Upper lobe of left lung (tissue), 6 donors: Measurements from ENCODE around the gene SLC4A2. TPM values are rescaled to one million over a fixed set of nuclear protein-coding genes. Genes with fewer than 3 reads are reported as not detected.

Source experiments
- ATAC-seq, 2 donors: fragments of 200-7000 bp; cut with Tn5 transposase; one replicate each; pipeline ENCODE4 v1.9.1; 2022; ENCODE audit warnings: mild to moderate bottlenecking in 2 of 2, moderate library complexity in 2 of 2; ENCODE audit not compliant: low FRiP score in 2 of 2
- DNase-seq, 2 donors: peaks; one replicate each; pipeline ENCODE4 v3.0.0-alpha.2; 2019 to 2020
- H3K27ac ChIP-seq, 4 donors: fragments of 200-600 bp; sonication (generic); one replicate each; pipeline ENCODE4 v1.5.1; 2016 to 2019
- H3K27me3 ChIP-seq, 4 donors: fragments of 200-600 bp; sonication (generic); one replicate each; pipeline ENCODE4 v1.5.1; 2017 to 2019
- H3K36me3 ChIP-seq, 4 donors: fragments of 200-600 bp; sonication (generic); one replicate each; pipeline ENCODE4 v1.5.1; 2016 to 2019
- H3K4me1 ChIP-seq, 4 donors: fragments of 200-600 bp; sonication (generic); one replicate each; pipeline ENCODE4 v1.5.1; 2018 to 2019
- H3K4me3 ChIP-seq, 4 donors: fragments of 200-600 bp; sonication (generic); one replicate each; pipeline ENCODE4 v1.5.1; 2017 to 2019; ENCODE audit warnings: mild to moderate bottlenecking in 2 of 4, moderate library complexity in 1 of 4
- H3K9me3 ChIP-seq, 4 donors: fragments of 200-600 bp; sonication (generic); one replicate each; pipeline ENCODE4 v1.5.1; 2018 to 2019
- CTCF ChIP-seq, 6 experiments: fragments of 450-650 bp in 4 of 6; fragments of 200-600 bp in 2 of 6; sonication (generic) in 2 of 6; IDR thresholded peaks; one replicate each; pipeline ENCODE4 v1.5.1; 2016 to 2019; ENCODE audit warnings: antibody characterized with exemption in 6 of 6
- EP300 ChIP-seq, 4 donors: sonication (generic); formaldehyde crosslinking; IDR thresholded peaks; one replicate each; pipeline ENCODE4 v1.5.1; 2017; ENCODE audit warnings: antibody characterized with exemption in 4 of 4, control low read depth in 2 of 4
- POLR2A ChIP-seq, 4 donors: fragments of 450-650 bp; IDR thresholded peaks; one replicate each; pipeline ENCODE4 v1.5.1; 2016 to 2017; ENCODE audit warnings: antibody characterized with exemption in 4 of 4, mild to moderate bottlenecking in 2 of 4
- POLR2AphosphoS5 ChIP-seq, 2 donors: sonication (generic); formaldehyde crosslinking; IDR thresholded peaks; one replicate each; pipeline ENCODE4 v1.5.1; 2017; ENCODE audit warnings: antibody characterized with exemption in 2 of 2
- WGBS, 2 donors: methylation state at CpG; one replicate each; pipeline ENCODE4 v1.1.5; 2017 to 2018; 5-methylcytosine and 5-hydroxymethylcytosine counted together
- total RNA-seq, 6 donors: library from RNA; depleted of rRNA in 4 of 6; stranded (reverse); fragments of >200 nt in 4 of 6; gene quantifications; one replicate each; pipeline versions ENCODE4 v1.1.0 to v1.2.1, GENCODE V29; 2016 to 2021
- donor health status: DM: no; HTN: no; CAD: no; lungs with moderate emphysema.
- donor health status: DM: no; HTN: yes; CAD: no; lungs with severe emphysema.

Gene SLC4A2
- total RNA-seq, 6 donors from 2014 or later, result 88.4 to 312 (median 188) TPM

- no peak for ATAC-seq
- H3K4me1 ChIP-seq, result peaks cover 5 to 17% (median 8%) of the 10 kb centered on the region in 4 donors
- H3K27ac ChIP-seq, result no peak overlapping the region
- WGBS, 2 donors, result 85 to 89% methylated on average over 14 to 17 of the region's 17 CpGs
- H3K36me3 ChIP-seq, result peaks cover 0 to 48% (median 34%) of the 10 kb centered on the region in 4 donors
- H3K4me3 ChIP-seq, result no peak overlapping the region
- DNase-seq, result peak in 1 of 2 donors; percentile 63
- no peaks in the 10 kb centered on the region for H3K9me3 ChIP-seq
- TF ChIP-seq POLR2A (IDR thresholded peaks at IDR 0.05), result no peak
- TF ChIP-seq POLR2AphosphoS5 (IDR thresholded peaks at IDR 0.05), result no peak
- no peak for TF ChIP-seq CTCF (IDR thresholded peaks at IDR 0.05)
- no peak for TF ChIP-seq EP300 (IDR thresholded peaks at IDR 0.05)
- H3K27me3 ChIP-seq, result no peaks in the 10 kb centered on the region
These were observed 26.2 kb upstream of the SLC4A2 start for GRCh38 chr7:151032936-151033863.

DNA sequence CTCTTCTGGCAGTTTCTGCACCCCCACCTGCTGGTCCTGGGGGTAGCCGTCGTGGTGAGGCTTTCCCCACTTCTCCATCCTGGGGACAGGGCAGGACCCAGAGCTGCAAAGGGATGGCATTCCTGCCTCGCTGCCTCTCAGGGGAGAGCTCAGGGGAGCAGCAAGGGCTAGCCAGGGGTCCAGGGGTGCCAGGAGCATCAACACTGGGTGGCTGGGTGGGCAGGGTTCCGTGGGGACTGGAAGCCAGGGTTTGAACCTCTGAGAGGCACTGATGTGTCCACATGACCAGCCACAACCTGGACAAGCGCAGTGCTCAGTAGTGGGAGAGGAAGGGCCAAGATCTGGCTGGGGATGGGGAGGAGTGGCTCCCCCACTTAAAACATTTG lies 25.5 kb upstream of the SLC4A2 start:
- ATAC-seq (no peak), DNase-seq (no peak)
- WGBS, 2 donors, result 92 to 93% methylated on average over 2 to 5 of the region's 5 CpGs
- Histone ChIP-seq H3K36me3 (peaks cover 0 to 48% (median 34%) of the 10 kb centered on the region in 4 donors), H3K9me3 (no peaks in the 10 kb centered on the region), H3K4me3 (no peak overlapping the region), H3K27ac (no peak overlapping the region), H3K27me3 (no peaks in the 10 kb centered on the region), H3K4me1 (peaks cover 9 to 22% (median 11%) of the 10 kb centered on the region in 4 donors)
- TF ChIP-seq POLR2A (IDR thresholded peaks at IDR 0.05) (no peak), EP300 (IDR thresholded peaks at IDR 0.05) (no peak), CTCF (IDR thresholded peaks at IDR 0.05) (no peak), POLR2AphosphoS5 (IDR thresholded peaks at IDR 0.05) (no peak)

DNA sequence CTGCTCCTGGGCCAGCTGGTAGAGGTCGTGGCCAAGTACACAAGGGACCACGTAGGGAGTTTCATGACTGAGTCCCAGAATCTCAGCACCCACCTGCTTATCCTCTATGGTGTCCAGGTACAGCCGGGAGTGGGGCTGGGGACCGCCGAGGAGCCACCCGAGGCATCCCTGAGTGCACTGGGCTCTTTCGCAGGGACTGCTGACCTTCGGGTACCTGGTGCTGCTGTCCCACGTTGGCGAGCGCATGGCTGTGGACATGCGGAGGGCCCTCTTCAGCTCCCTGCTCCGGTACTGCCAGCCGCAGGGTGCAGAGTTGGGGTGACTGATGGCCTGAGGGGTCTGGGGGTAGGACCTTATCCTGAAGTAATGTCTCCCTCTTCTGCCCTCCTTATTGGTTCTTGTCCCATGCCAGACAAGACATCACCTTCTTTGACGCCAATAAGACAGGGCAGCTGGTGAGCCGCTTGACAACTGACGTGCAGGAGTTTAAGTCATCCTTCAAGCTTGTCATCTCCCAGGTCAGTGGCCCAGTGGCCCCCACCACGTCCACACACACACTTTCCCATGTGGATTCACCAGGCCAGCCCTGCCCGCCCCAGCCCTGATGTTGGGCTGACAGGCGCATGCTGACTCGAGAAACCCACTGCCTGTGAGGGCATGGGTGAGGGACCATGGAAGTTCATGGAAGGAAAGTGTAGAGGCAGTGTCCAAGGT lies 24.9 kb upstream of the SLC4A2 start:
- H3K27ac ChIP-seq, result no peak overlapping the region
- peaks cover 9 to 22% (median 12%) of the 10 kb centered on the region in 4 donors for H3K4me1 ChIP-seq
- ATAC-seq, result no peak
- peak in 1 of 2 donors; percentile 60 for DNase-seq
- peaks cover 0 to 48% (median 34%) of the 10 kb centered on the region in 4 donors for H3K36me3 ChIP-seq
- TF ChIP-seq POLR2A (IDR thresholded peaks at IDR 0.05), result no peak
- no peak for TF ChIP-seq POLR2AphosphoS5 (IDR thresholded peaks at IDR 0.05)
- TF ChIP-seq EP300 (IDR thresholded peaks at IDR 0.05), result no peak
- TF ChIP-seq CTCF (IDR thresholded peaks at IDR 0.05), result no peak
- H3K27me3 ChIP-seq, result no peaks in the 10 kb centered on the region
- H3K4me3 ChIP-seq, result no peak overlapping the region
- WGBS, 2 donors, result 94 to 96% methylated on average over 11 to 20 of the region's 21 CpGs
- no peaks in the 10 kb centered on the region for H3K9me3 ChIP-seq

GRCh38 chr7:151035026-151035717 lies 24.2 kb upstream of the SLC4A2 start:
- TF ChIP-seq POLR2A (IDR thresholded peaks at IDR 0.05), result no peak
- no peak for TF ChIP-seq POLR2AphosphoS5 (IDR thresholded peaks at IDR 0.05)
- TF ChIP-seq EP300 (IDR thresholded peaks at IDR 0.05), result no peak
- TF ChIP-seq CTCF (IDR thresholded peaks at IDR 0.05), result no peak
- DNase-seq (peak in 1 of 2 donors; percentile 56), ATAC-seq (no peak)
- Histone ChIP-seq H3K4me3 (no peak overlapping the region), H3K27me3 (no peaks in the 10 kb centered on the region), H3K27ac (no peak overlapping the region), H3K4me1 (peaks cover 13 to 21% (median 15%) of the 10 kb centered on the region in 4 donors), H3K9me3 (no peaks in the 10 kb centered on the region), H3K36me3 (peaks cover 0 to 48% (median 34%) of the 10 kb centered on the region in 4 donors)
- 88 to 90% methylated on average over 20 to 21 of the region's 21 CpGs for WGBS, 2 donors
